GM21529 (cell line): ENCODE results near the gene MCEMP1.
"Not testable (repeated sequence)": the region's sequence is repeated elsewhere in the genome, so short reads cannot be mapped to it uniquely, and the experiment has no call there.

Experiments
- ATAC-seq: cut with Tn5 transposase; IDR thresholded peaks from one replicate; pipeline ENCODE4 v1.9.1; 2021; ENCODE audit not compliant: unreplicated experiment

The MCEMP1 gene

GRCh38 chr19:7643629-7644549 is 33.0 kb upstream of the MCEMP1 start:
- ATAC-seq, result not testable (repeated sequence)

- ATAC-seq, result no peak
Measured at GRCh38 chr19:7644550-7644877, 32.4 kb upstream of the MCEMP1 start.

GRCh38 chr19:7645163-7645562 is 31.7 kb upstream of the MCEMP1 start:
- no peak for ATAC-seq

GRCh38 chr19:7645656-7646425 is 31.0 kb upstream of the MCEMP1 start:
- ATAC-seq, result no peak

GRCh38 chr19:7646426-7646700 is 30.5 kb upstream of the MCEMP1 start:
- no peak for ATAC-seq

GRCh38 chr19:7647156-7647555 is 29.7 kb upstream of the MCEMP1 start:
- ATAC-seq, result no peak

GRCh38 chr19:7648265-7649014 is 28.4 kb upstream of the MCEMP1 start:
- ATAC-seq, result no peak

- no peak for ATAC-seq
Measured at GRCh38 chr19:7650148-7650547, 26.7 kb upstream of the MCEMP1 start.

GRCh38 chr19:7652061-7652641 is 24.7 kb upstream of the MCEMP1 start:
- no peak for ATAC-seq

- no peak for ATAC-seq
Measured at GRCh38 chr19:7654401-7654800, 22.5 kb upstream of the MCEMP1 start.

GRCh38 chr19:7655581-7655980 is 21.3 kb upstream of the MCEMP1 start:
- no peak for ATAC-seq

- no peak for ATAC-seq
Measured at GRCh38 chr19:7657131-7657751, 19.6 kb upstream of the MCEMP1 start.

GRCh38 chr19:7658219-7658686 is 18.6 kb upstream of the MCEMP1 start:
- ATAC-seq, result peak; percentile 62

GRCh38 chr19:7661744-7662538 is 14.9 kb upstream of the MCEMP1 start:
- ATAC-seq, result no peak

- no peak for ATAC-seq
Measured at GRCh38 chr19:7662657-7663056, 14.2 kb upstream of the MCEMP1 start.

- ATAC-seq, result no peak
Measured at GRCh38 chr19:7663706-7664105, 13.2 kb upstream of the MCEMP1 start.

GRCh38 chr19:7665076-7665475 is 11.8 kb upstream of the MCEMP1 start:
- no peak for ATAC-seq

- ATAC-seq, result no peak
Measured at GRCh38 chr19:7668842-7669241, 8.0 kb upstream of the MCEMP1 start, which contains the start of gene RETN. RETN (plus strand) TSS chr19:7669049; CDS start chr19:7669327, 278 bp downstream.

GRCh38 chr19:7669641-7670040 is 7.2 kb upstream of the MCEMP1 start:
- ATAC-seq, result no peak
